LoVo (cell line): ENCODE data around the gene AP3B1.

ENCODE experiments used
- DNase-seq: peaks from one replicate; pipeline ENCODE4 v3.0.0-alpha.2; 2016; ENCODE audit warnings: low spot score

AP3B1 gene

GRCh38 chr5:77970891-77971290 is 323.6 kb downstream of the AP3B1 start:
- DNase-seq = no peak

GRCh38 chr5:77963795-77964194 is 330.7 kb downstream of the AP3B1 start:
- DNase-seq = no peak

GRCh38 chr5:77960863-77961396 is 333.6 kb downstream of the AP3B1 start:
- no peak for DNase-seq

GRCh38 chr5:77960305-77960704 is 334.2 kb downstream of the AP3B1 start:
- DNase-seq = no peak

GRCh38 chr5:77958642-77959330 is 335.7 kb downstream of the AP3B1 start:
- no peak for DNase-seq

GRCh38 chr5:77957931-77958521 is 336.5 kb downstream of the AP3B1 start:
- no peak for DNase-seq

GRCh38 chr5:77957516-77957915 is 337.0 kb downstream of the AP3B1 start:
- no peak for DNase-seq

GRCh38 chr5:77957081-77957480 is 337.4 kb downstream of the AP3B1 start:
- DNase-seq = no peak

GRCh38 chr5:77955577-77955976 is 338.9 kb downstream of the AP3B1 start:
- DNase-seq = peak; percentile 41

- no peak for DNase-seq
Measured at GRCh38 chr5:77953374-77953773, 341.1 kb downstream of the AP3B1 start.

- DNase-seq = no peak
Measured at GRCh38 chr5:77952636-77953212, 341.8 kb downstream of the AP3B1 start.
